ENCODE results near the gene WARS2. TPM values are rescaled to one million over a fixed set of nuclear protein-coding genes. Genes with fewer than 3 reads are reported as not detected.

Gene WARS2
- total RNA-seq, 1 experiment from 2014 or later: 10.5 TPM

DNA sequence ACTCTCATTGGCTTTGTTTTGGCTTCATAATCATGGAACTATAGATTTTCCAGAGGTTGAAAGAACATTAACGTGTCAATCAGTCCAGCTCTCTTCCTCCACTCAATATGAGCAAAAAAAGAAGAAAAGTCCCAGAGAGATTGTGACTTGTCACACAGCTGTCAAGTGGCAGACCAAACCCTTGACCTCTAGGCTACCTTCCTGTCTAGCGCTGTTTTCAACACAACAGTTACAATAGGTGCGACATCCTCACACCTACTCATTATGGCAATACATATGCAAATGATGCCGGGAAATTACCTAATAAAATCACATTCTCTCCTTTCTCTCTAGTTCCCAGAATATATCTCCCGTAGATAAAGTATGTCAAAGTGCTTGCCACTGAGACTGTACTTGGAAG lies 1.1 kb downstream of the WARS2 start:
- Histone ChIP-seq H3K36me3 (ENCODE audit: control insufficient read depth in 1 of 2, insufficient read depth in 2 of 2, low read length in 2 of 2) (no peaks in the 10 kb centered on the region), H3K4me3 (replicated peaks in 1 of 2; ENCODE audit: low read depth in 1 of 2, low read length in 2 of 2) (peak overlapping the region; percentile 65 to 78), H3K4me2 (ENCODE audit: low read length) (peak overlapping the region; percentile 94), H3K27ac (ENCODE audit: low read depth, low read length) (peak overlapping the region; percentile 91; the same call in 1 of the 2 replicates), H3K9me3 (ENCODE audit: control insufficient read depth in 1 of 2, insufficient read depth in 1 of 2, low read depth in 1 of 2, low read length in 2 of 2) (no peaks in the 10 kb centered on the region), H3K4me1 (ENCODE audit: control insufficient read depth in 1 of 2, insufficient read depth in 2 of 2, low read length in 2 of 2) (peaks cover 3 to 19% of the 10 kb centered on the region in 2 experiments; a peak in 3 of 4 replicates), H4K20me1 (ENCODE audit: insufficient read depth) (no peaks in the 10 kb centered on the region), H3K79me2 (ENCODE audit: insufficient read depth, low read length) (peaks cover 26% of the 10 kb centered on the region), H3K27me3 (ENCODE audit: insufficient read depth, low read length) (no peaks in the 10 kb centered on the region), H3K9ac (ENCODE audit: low read length) (peak overlapping the region; percentile 89), H3K9me2 (ENCODE audit: insufficient read depth) (no peaks in the 10 kb centered on the region), H2AFZ (ENCODE audit: low read depth, low read length, poor library complexity, severe bottlenecking) (no peak overlapping the region)
- intact Hi-C loops (cut with micrococcal nuclease): no loop called here
- POLR2A ChIA-PET: no interaction called here
- BruUV-seq (replicated peaks): no TSS peak
- CTCF ChIA-PET: no interaction called here
- RAD21 ChIA-PET (ENCODE audit: low non-redundant PET in 1 of 2, low total read pairs in 2 of 2, uncharacterized antibody in 2 of 2, unreplicated experiment in 2 of 2): no interaction called here
- TF ChIP-seq, protein P1, sequence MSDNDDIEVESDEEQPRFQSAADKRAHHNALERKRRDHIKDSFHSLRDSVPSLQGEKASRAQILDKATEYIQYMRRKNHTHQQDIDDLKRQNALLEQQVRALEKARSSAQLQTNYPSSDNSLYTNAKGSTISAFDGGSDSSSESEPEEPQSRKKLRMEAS (IDR thresholded peaks at IDR 0.05): no peak
- TF ChIP-seq CEBPB (IDR thresholded peaks at IDR 0.05; ENCODE audit: low read depth) (no peak), EGR1 (IDR thresholded peaks at IDR 0.05; ENCODE audit: low read depth) (no peak), JUND (IDR thresholded peaks at IDR 0.05) (no peak), ZFX (IDR thresholded peaks at IDR 0.05) (no peak), POLR2A (IDR thresholded peaks at IDR 0.05; ENCODE audit: borderline replicate concordance, extremely low read depth, insufficient read depth, insufficient read length) (no peak), SP1 (IDR thresholded peaks at IDR 0.05; ENCODE audit: low read depth) (no peak), TCF7L2 (IDR thresholded peaks at IDR 0.05; ENCODE audit: borderline replicate concordance, extremely low read depth, insufficient read depth, insufficient read length) (no peak), SRF (IDR thresholded peaks at IDR 0.05; ENCODE audit: low read depth) (no peak), CBX3 (IDR thresholded peaks at IDR 0.05; ENCODE audit: low read depth) (no peak), YY1 (IDR thresholded peaks at IDR 0.05; ENCODE audit: extremely low read depth, insufficient replicate concordance, low read depth, low read length) (no peak), SIN3A (IDR thresholded peaks at IDR 0.05; ENCODE audit: low read depth) (no peak), EZH2 (IDR thresholded peaks at IDR 0.05) (no peak)
- TF ChIP-seq, protein P2, sequence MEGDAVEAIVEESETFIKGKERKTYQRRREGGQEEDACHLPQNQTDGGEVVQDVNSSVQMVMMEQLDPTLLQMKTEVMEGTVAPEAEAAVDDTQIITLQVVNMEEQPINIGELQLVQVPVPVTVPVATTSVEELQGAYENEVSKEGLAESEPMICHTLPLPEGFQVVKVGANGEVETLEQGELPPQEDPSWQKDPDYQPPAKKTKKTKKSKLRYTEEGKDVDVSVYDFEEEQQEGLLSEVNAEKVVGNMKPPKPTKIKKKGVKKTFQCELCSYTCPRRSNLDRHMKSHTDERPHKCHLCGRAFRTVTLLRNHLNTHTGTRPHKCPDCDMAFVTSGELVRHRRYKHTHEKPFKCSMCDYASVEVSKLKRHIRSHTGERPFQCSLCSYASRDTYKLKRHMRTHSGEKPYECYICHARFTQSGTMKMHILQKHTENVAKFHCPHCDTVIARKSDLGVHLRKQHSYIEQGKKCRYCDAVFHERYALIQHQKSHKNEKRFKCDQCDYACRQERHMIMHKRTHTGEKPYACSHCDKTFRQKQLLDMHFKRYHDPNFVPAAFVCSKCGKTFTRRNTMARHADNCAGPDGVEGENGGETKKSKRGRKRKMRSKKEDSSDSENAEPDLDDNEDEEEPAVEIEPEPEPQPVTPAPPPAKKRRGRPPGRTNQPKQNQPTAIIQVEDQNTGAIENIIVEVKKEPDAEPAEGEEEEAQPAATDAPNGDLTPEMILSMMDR (IDR thresholded peaks at IDR 0.05 in 2 of 3, conservative IDR thresholded peaks at IDR 0.05 in 1 of 3; ENCODE audit: borderline replicate concordance in 1 of 3, insufficient read depth in 1 of 3, low read depth in 2 of 3, low read length in 2 of 3): no peak
- TF ChIP-seq, protein P3, sequence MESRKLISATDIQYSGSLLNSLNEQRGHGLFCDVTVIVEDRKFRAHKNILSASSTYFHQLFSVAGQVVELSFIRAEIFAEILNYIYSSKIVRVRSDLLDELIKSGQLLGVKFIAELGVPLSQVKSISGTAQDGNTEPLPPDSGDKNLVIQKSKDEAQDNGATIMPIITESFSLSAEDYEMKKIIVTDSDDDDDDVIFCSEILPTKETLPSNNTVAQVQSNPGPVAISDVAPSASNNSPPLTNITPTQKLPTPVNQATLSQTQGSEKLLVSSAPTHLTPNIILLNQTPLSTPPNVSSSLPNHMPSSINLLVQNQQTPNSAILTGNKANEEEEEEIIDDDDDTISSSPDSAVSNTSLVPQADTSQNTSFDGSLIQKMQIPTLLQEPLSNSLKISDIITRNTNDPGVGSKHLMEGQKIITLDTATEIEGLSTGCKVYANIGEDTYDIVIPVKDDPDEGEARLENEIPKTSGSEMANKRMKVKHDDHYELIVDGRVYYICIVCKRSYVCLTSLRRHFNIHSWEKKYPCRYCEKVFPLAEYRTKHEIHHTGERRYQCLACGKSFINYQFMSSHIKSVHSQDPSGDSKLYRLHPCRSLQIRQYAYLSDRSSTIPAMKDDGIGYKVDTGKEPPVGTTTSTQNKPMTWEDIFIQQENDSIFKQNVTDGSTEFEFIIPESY (IDR thresholded peaks at IDR 0.05; ENCODE audit: extremely low read depth, insufficient replicate concordance, low read length): no peak
- TF ChIP-seq, protein P4, sequence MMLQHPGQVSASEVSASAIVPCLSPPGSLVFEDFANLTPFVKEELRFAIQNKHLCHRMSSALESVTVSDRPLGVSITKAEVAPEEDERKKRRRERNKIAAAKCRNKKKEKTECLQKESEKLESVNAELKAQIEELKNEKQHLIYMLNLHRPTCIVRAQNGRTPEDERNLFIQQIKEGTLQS (IDR thresholded peaks at IDR 0.05): no peak
- DNase-seq (ENCODE audit: low read depth, low spot score): no peak
- no peak for ATAC-seq
